H1 (cell line): ENCODE measurements around the gene CCS. TPM values are rescaled to one million over a fixed set of nuclear protein-coding genes. Genes with fewer than 3 reads are reported as not detected.
"Not testable (repeated sequence)": the region's sequence is repeated elsewhere in the genome, so short reads cannot be mapped to it uniquely, and the experiment has no call there.

Experiments
- CTCF ChIA-PET: fragments of 300-600 bp; sonication (Branson Sonifier 250); formaldehyde crosslinking; loops from one replicate; lab custom pipeline; 2021; ENCODE audit not compliant: partially characterized antibody; lab: Charles Lee
- POLR2A ChIA-PET: fragments of 300-600 bp; sonication (Branson Sonifier 250); formaldehyde crosslinking; loops from one replicate; lab custom pipeline; 2021; ENCODE audit warnings: inconsistent platforms; ENCODE audit not compliant: partially characterized antibody; lab: Charles Lee
- DNase-seq, 2 experiments: peaks; one replicate each; pipeline versions ENCODE4 v3.0.0 to v3.0.0-alpha.2; 2010 to 2022; ENCODE audit warnings: low spot score in 2 of 2, low read depth in 1 of 2, mixed read lengths in 1 of 2
- FAIRE-seq: peaks from 2 replicates; lab custom pipeline; 2011; peaks lifted over from hg19 to GRCh38; lab: Jason Lieb, UNC
- H2AFZ ChIP-seq: 2 replicates; pipeline ENCODE4 v1.8.1; 2012; ENCODE audit warnings: low read length, inconsistent platforms
- H2AK5ac ChIP-seq: 2 replicates; pipeline ENCODE4 v1.6.1; 2013; ENCODE audit warnings: low read depth, low read length
- H2BK120ac ChIP-seq: replicated peaks from 2 replicates; pipeline ENCODE3; 2013; ENCODE audit warnings: low read depth, low read length, inconsistent platforms
- H2BK12ac ChIP-seq: 2 replicates; pipeline ENCODE4 v1.6.1; 2013; ENCODE audit warnings: low read depth, low read length
- H2BK15ac ChIP-seq: 2 replicates; pipeline ENCODE4 v1.6.1; 2013; ENCODE audit warnings: low read length
- H2BK20ac ChIP-seq: 2 replicates; pipeline ENCODE4 v1.6.1; 2013; ENCODE audit warnings: low read length
- H2BK5ac ChIP-seq: 2 replicates; pipeline ENCODE4 v1.6.1; 2013; ENCODE audit warnings: low read depth, low read length
- H3K14ac ChIP-seq: 2 replicates; pipeline ENCODE4 v1.6.1; 2013; ENCODE audit warnings: inconsistent platforms; ENCODE audit not compliant: insufficient read length
- H3K18ac ChIP-seq: 2 replicates; pipeline ENCODE4 v1.6.1; 2013; ENCODE audit warnings: low read length; ENCODE audit errors: extremely low read depth
- H3K23ac ChIP-seq: 2 replicates; pipeline ENCODE4 v1.6.1; 2013; ENCODE audit warnings: inconsistent platforms; ENCODE audit not compliant: insufficient read length
- H3K23me2 ChIP-seq: 2 replicates; pipeline ENCODE4 v1.6.1; 2013; ENCODE audit warnings: low read depth, low read length
- H3K27ac ChIP-seq: 2 replicates; pipeline ENCODE4 v1.6.1; 2011; ENCODE audit warnings: low read depth, low read length, inconsistent platforms
- H3K27me3 ChIP-seq, 4 experiments: replicated peaks in 1 of 4; 1 replicate in 1 of 4; 2 replicates in 3 of 4; pipeline versions ENCODE4 v1.6.1 to v1.8.1; 2011 to 2013; ENCODE audit warnings: low read length in 3 of 4, mild to moderate bottlenecking in 3 of 4, inconsistent platforms in 2 of 4, mixed read lengths in 2 of 4, moderate library complexity in 1 of 4; ENCODE audit not compliant: control insufficient read depth in 3 of 4, insufficient read depth in 3 of 4; ENCODE audit errors: extremely low read depth in 1 of 4
- H3K36me3 ChIP-seq, 4 experiments: 2 replicates each; pipeline versions ENCODE4 v1.6.1 to v1.8.1; 2011 to 2013; ENCODE audit warnings: mild to moderate bottlenecking in 4 of 4, low read length in 3 of 4, moderate library complexity in 2 of 4, control low read depth in 1 of 4, inconsistent platforms in 1 of 4; ENCODE audit not compliant: insufficient read depth in 4 of 4, control insufficient read depth in 2 of 4
- H3K4ac ChIP-seq: replicated peaks from 2 replicates; pipeline ENCODE3; 2013; ENCODE audit warnings: low read length, low read depth, mixed read lengths, inconsistent platforms; ENCODE audit not compliant: insufficient read length
- H3K4me1 ChIP-seq, 4 experiments: replicated peaks in 1 of 4; 1 replicate in 1 of 4; 2 replicates in 3 of 4; pipeline versions ENCODE4 v1.6.1 to v1.8.1; 2011 to 2013; ENCODE audit warnings: low read length in 3 of 4, inconsistent platforms in 2 of 4, mixed read lengths in 1 of 4; ENCODE audit not compliant: insufficient read depth in 4 of 4, control insufficient read depth in 3 of 4
- H3K4me2 ChIP-seq, 2 experiments: 2 replicates each; pipeline versions ENCODE4 v1.6.1 to v1.8.1; 2011 to 2013; ENCODE audit warnings: low read depth in 2 of 2, low read length in 2 of 2, control low read depth in 1 of 2, inconsistent platforms in 1 of 2, mild to moderate bottlenecking in 1 of 2; ENCODE audit not compliant: insufficient read depth in 1 of 2
- H3K4me3 ChIP-seq, 4 experiments: fragments of 200-600, 300-600 bp in 1 of 4; sonication (generic), shearing (Covaris generic), sonication (Bioruptor Twin) in 1 of 4; 2 replicates each; pipeline versions ENCODE4 v1.5.1 to v1.8.1; 2011 to 2016; ENCODE audit warnings: low read length in 4 of 4, low read depth in 3 of 4, control low read depth in 2 of 4, inconsistent platforms in 2 of 4, mild to moderate bottlenecking in 2 of 4, mixed read lengths in 1 of 4, moderate library complexity in 1 of 4; ENCODE audit not compliant: insufficient read depth in 2 of 4; ENCODE audit errors: extremely low read depth in 1 of 4
- H3K56ac ChIP-seq: replicated peaks from 2 replicates; pipeline ENCODE3; 2013; ENCODE audit warnings: low read depth, mild to moderate bottlenecking, mixed read lengths, low read length, inconsistent platforms; ENCODE audit not compliant: insufficient read length
- H3K79me1 ChIP-seq: 2 replicates; pipeline ENCODE4 v1.6.1; 2013; ENCODE audit warnings: low read depth, low read length, control low read depth
- H3K79me2 ChIP-seq, 2 experiments: 2 replicates each; pipeline versions ENCODE4 v1.6.1 to v1.8.1; 2012 to 2013; ENCODE audit warnings: low read length in 2 of 2, mild to moderate bottlenecking in 2 of 2, inconsistent platforms in 1 of 2; ENCODE audit not compliant: insufficient read depth in 2 of 2, control insufficient read depth in 1 of 2
- H3K9ac ChIP-seq, 4 experiments: replicated peaks in 1 of 4; 1 replicate in 1 of 4; 2 replicates in 3 of 4; pipeline versions ENCODE4 v1.6.1 to v1.8.1; 2011 to 2013; ENCODE audit warnings: low read depth in 3 of 4, low read length in 3 of 4, control low read depth in 2 of 4, mild to moderate bottlenecking in 2 of 4, moderate library complexity in 2 of 4, inconsistent platforms in 1 of 4; ENCODE audit errors: extremely low read depth in 1 of 4
- H3K9me3 ChIP-seq, 2 experiments: 2 replicates each; pipeline versions ENCODE4 v1.6.1 to v1.8.1; 2012 to 2013; ENCODE audit warnings: mild to moderate bottlenecking in 2 of 2, moderate library complexity in 2 of 2, control low read depth in 1 of 2, inconsistent platforms in 1 of 2, low read depth in 1 of 2, low read length in 1 of 2, mixed read lengths in 1 of 2; ENCODE audit not compliant: insufficient read depth in 2 of 2
- H4K20me1 ChIP-seq, 2 experiments: replicated peaks in 1 of 2; 2 replicates each; pipeline versions ENCODE3 to v1.8.1; 2011 to 2013; ENCODE audit warnings: inconsistent platforms in 2 of 2, low read length in 2 of 2, mild to moderate bottlenecking in 1 of 2; ENCODE audit not compliant: insufficient read depth in 2 of 2, control insufficient read depth in 1 of 2
- H4K5ac ChIP-seq: 2 replicates; pipeline ENCODE4 v1.6.1; 2013; ENCODE audit warnings: low read length, low read depth, mixed read lengths, inconsistent platforms; ENCODE audit not compliant: insufficient read length
- H4K8ac ChIP-seq: 2 replicates; pipeline ENCODE4 v1.8.0; 2013; ENCODE audit warnings: mild to moderate bottlenecking, moderate library complexity, low read length, inconsistent platforms; ENCODE audit not compliant: insufficient read depth; ENCODE audit errors: extremely low read depth
- H4K91ac ChIP-seq: replicated peaks from 2 replicates; pipeline ENCODE3; 2013; ENCODE audit warnings: low read length, mixed read lengths, inconsistent platforms; ENCODE audit not compliant: insufficient read length
- WGBS, 2 experiments: shearing (Covaris generic) in 1 of 2; methylation state at CpG; one replicate each; pipeline versions ENCODE4 v1.1.6 to v1.1.7; 2013 to 2015; ENCODE audit warnings: low lambda C conversion rate in 2 of 2, mixed read lengths in 2 of 2, inconsistent platforms in 1 of 2, low coverage in 1 of 2, missing lambda C conversion rate in 1 of 2; ENCODE audit not compliant: insufficient replicate concordance in 2 of 2, insufficient coverage in 1 of 2, insufficient read length in 1 of 2; ENCODE audit errors: extremely low coverage in 1 of 2, missing lambda C conversion rate in 1 of 2; 5-methylcytosine and 5-hydroxymethylcytosine counted together
- polyA plus RNA-seq, 7 experiments: library from polyadenylated mRNA; depleted of rRNA in 3 of 7; stranded (reverse) in 5 of 7; unstranded in 2 of 7; fragments of >200 nt in 5 of 7; fragments of 200-250 nt in 2 of 7; gene quantifications; 1 replicate in 5 of 7; 2 replicates in 1 of 7; 4 replicates in 1 of 7; pipeline versions ENCODE4 v1.2.1 to v1.2.3, GENCODE V29; 2011 to 2013; ENCODE audit warnings: missing spikeins in 2 of 7, mixed read lengths in 2 of 7
- total RNA-seq: library from RNA; stranded (reverse); fragmentation: NEBNext Ultra II Directional; extraction: Animal tissue kit (Norgen Biotek cat#: 25700); gene quantifications from 2 replicates; pipeline ENCODE4 v1.2.1, GENCODE V29; 2021

Gene CCS
- total and polyA plus RNA-seq, 2 of the 8 experiments (the other 6 are each of a cell fraction or from before 2014, with no cell fraction given) = 37.1 to 37.7 TPM

DNA sequence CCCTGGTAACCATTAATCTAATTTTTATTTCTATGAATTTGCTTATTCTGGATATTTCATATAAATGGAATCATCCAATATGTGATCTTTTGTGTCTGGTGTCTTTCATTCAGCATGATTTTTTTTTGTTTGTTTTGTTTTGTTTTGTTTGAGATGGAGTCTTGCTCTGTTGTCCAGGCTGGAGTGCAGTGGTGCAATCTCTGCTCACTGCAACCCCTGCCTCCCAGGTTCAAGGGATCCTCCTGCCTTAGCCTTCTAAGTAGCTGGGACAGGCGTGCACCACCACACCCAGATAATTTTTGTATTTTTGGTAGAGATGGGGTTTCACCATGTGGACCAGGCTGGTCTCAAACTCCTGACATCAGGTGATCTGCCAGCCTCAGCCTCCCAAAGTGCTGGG, 7.5 kb upstream of the CCS start:
- H2BK120ac ChIP-seq, H3K27ac ChIP-seq, H2BK5ac ChIP-seq, H3K23ac ChIP-seq, H3K36me3 ChIP-seq, H3K56ac ChIP-seq, H4K5ac ChIP-seq, H3K4me1 ChIP-seq, H2BK20ac ChIP-seq, H4K20me1 ChIP-seq, H3K4me2 ChIP-seq, H2BK15ac ChIP-seq, H3K4me3 ChIP-seq, H3K14ac ChIP-seq, H4K91ac ChIP-seq, H3K23me2 ChIP-seq, H2BK12ac ChIP-seq, H3K18ac ChIP-seq, H2AK5ac ChIP-seq, H4K8ac ChIP-seq, H3K27me3 ChIP-seq, FAIRE-seq, H3K4ac ChIP-seq, H2AFZ ChIP-seq, DNase-seq, H3K9ac ChIP-seq, H3K79me2 ChIP-seq, H3K79me1 ChIP-seq: not testable (repeated sequence)
- WGBS, 2 experiments = 94% methylated on average over 1 of the region's 1 CpG; no CpG with 5 or more reads in 1 of the 2 experiments
- CTCF ChIA-PET = interaction anchor here (1.2 kb wide), 1 partner anchor 38 kb away, joined by 5 read pairs; no protein-coding TSS in a partner anchor
- POLR2A ChIA-PET = interaction anchor here (6.8 kb wide), 1 partner anchor 17 kb away, joined by 51 read pairs; the partner anchor contains the start of gene CTSF
- peaks cover 5 to 10% of the 10 kb centered on the region in 2 experiments; a peak in 2 of 4 replicates for H3K9me3 ChIP-seq
